CD14-positive monocyte (primary cell): Measurements from ENCODE around the gene LDB3. TPM values are rescaled to one million over a fixed set of nuclear protein-coding genes. Genes with fewer than 3 reads are reported as not detected.

Experiments
- DNase-seq, 3 donors: peaks; one replicate each; pipeline ENCODE4 v3.0.0-alpha.2; 2011 to 2022
- H2AFZ ChIP-seq: 2 replicates; pipeline ENCODE4 v1.6.0; 2012; ENCODE audit warnings: mild to moderate bottlenecking, low read depth, low read length, inconsistent platforms; ENCODE audit not compliant: insufficient read depth, poor library complexity, severe bottlenecking
- H3K27ac ChIP-seq, 2 donors: 1 replicate in 1 of 2; 2 replicates in 1 of 2; pipeline ENCODE4 v1.5.1; 2012 to 2013; ENCODE audit warnings: low read length in 2 of 2, control low read depth in 1 of 2, inconsistent platforms in 1 of 2, low read depth in 1 of 2, mild to moderate bottlenecking in 1 of 2
- H3K27me3 ChIP-seq, 2 donors: one replicate each; pipeline versions ENCODE4 v1.6.0 to v1.6.1; 2011 to 2013; ENCODE audit warnings: low read length in 2 of 2; ENCODE audit not compliant: control insufficient read depth in 2 of 2, insufficient read depth in 2 of 2
- H3K36me3 ChIP-seq, 2 donors: replicated peaks in 1 of 2; 1 replicate in 1 of 2; 2 replicates in 1 of 2; pipeline versions ENCODE4 v1.5.1 to v1.6.1; 2012 to 2013; ENCODE audit warnings: low read length in 2 of 2, control low read depth in 1 of 2, inconsistent platforms in 1 of 2, mild to moderate bottlenecking in 1 of 2; ENCODE audit not compliant: insufficient read depth in 2 of 2, control insufficient read depth in 1 of 2
- H3K4me1 ChIP-seq, 2 donors: 1 replicate in 1 of 2; 2 replicates in 1 of 2; pipeline versions ENCODE4 v1.5.1 to v1.6.1; 2012 to 2013; ENCODE audit warnings: low read length in 2 of 2, control low read depth in 1 of 2, inconsistent platforms in 1 of 2, mild to moderate bottlenecking in 1 of 2, moderate library complexity in 1 of 2; ENCODE audit not compliant: insufficient read depth in 2 of 2, control insufficient read depth in 1 of 2
- H3K4me2 ChIP-seq: replicated peaks from 2 replicates; pipeline ENCODE3; 2012; ENCODE audit warnings: low read length, moderate library complexity, mild to moderate bottlenecking; ENCODE audit not compliant: poor library complexity, severe bottlenecking; ENCODE audit errors: extremely low read depth
- H3K4me3 ChIP-seq, 3 experiments: fragments of 200-600 bp in 1 of 3; sonication (generic) in 1 of 3; replicated peaks in 1 of 3; 1 replicate in 2 of 3; 2 replicates in 1 of 3; pipeline ENCODE4 v1.5.1; 2011 to 2013; ENCODE audit warnings: low read length in 3 of 3, mild to moderate bottlenecking in 3 of 3, control low read depth in 2 of 3, low read depth in 2 of 3, inconsistent platforms in 1 of 3, moderate library complexity in 1 of 3
- H3K79me2 ChIP-seq: 2 replicates; pipeline ENCODE4 v1.6.0; 2012; ENCODE audit warnings: mild to moderate bottlenecking, control low read depth, inconsistent platforms, low read length, moderate library complexity; ENCODE audit not compliant: insufficient read depth
- H3K9ac ChIP-seq: 2 replicates; pipeline ENCODE4 v1.6.0; 2017; ENCODE audit warnings: low read length, mild to moderate bottlenecking; ENCODE audit not compliant: insufficient read depth, poor library complexity, severe bottlenecking
- H3K9me3 ChIP-seq, 2 donors: replicated peaks in 1 of 2; 1 replicate in 1 of 2; 2 replicates in 1 of 2; pipeline versions ENCODE4 v1.5.1 to v1.6.1; 2012 to 2013; ENCODE audit warnings: low read length in 2 of 2, control low read depth in 1 of 2; ENCODE audit not compliant: control insufficient read depth in 1 of 2, insufficient read depth in 1 of 2
- H4K20me1 ChIP-seq: 2 replicates; pipeline ENCODE4 v1.6.0; 2012; ENCODE audit warnings: mild to moderate bottlenecking, low read length, control low read depth, moderate library complexity; ENCODE audit not compliant: insufficient read depth
- H3K27ac Mint-ChIP-seq, 7 donors: one replicate each; pipeline ENCODE4 v1.8.0; 2020; ENCODE audit warnings: mild to moderate bottlenecking in 7 of 7, mixed read lengths in 7 of 7, moderate library complexity in 6 of 7, inconsistent platforms in 2 of 7
- H3K27me3 Mint-ChIP-seq, 3 donors: one replicate each; pipeline ENCODE4 v1.8.0; 2021 to 2022; ENCODE audit warnings: low read depth in 3 of 3, mild to moderate bottlenecking in 3 of 3, mixed read lengths in 3 of 3, moderate library complexity in 3 of 3, inconsistent platforms in 1 of 3
- H3K36me3 Mint-ChIP-seq, 2 donors: one replicate each; pipeline ENCODE4 v1.8.0; 2020; ENCODE audit warnings: mixed read lengths in 2 of 2, inconsistent platforms in 1 of 2, mild to moderate bottlenecking in 1 of 2
- H3K4me1 Mint-ChIP-seq: one replicate; pipeline ENCODE4 v1.8.0; 2020; ENCODE audit warnings: mild to moderate bottlenecking, mixed read lengths
- H3K4me3 Mint-ChIP-seq, 2 donors: one replicate each; pipeline ENCODE4 v1.8.0; 2020; ENCODE audit warnings: mild to moderate bottlenecking in 2 of 2, mixed read lengths in 2 of 2, moderate library complexity in 1 of 2
- H3K9me3 Mint-ChIP-seq, 7 donors: one replicate each; pipeline ENCODE4 v1.8.0; 2020 to 2022; ENCODE audit warnings: mixed read lengths in 7 of 7, mild to moderate bottlenecking in 6 of 7, moderate library complexity in 6 of 7, inconsistent platforms in 2 of 7
- WGBS: methylation state at CpG from one replicate; pipeline ENCODE4 v1.1.5; 2013; ENCODE audit warnings: missing lambda C conversion rate; ENCODE audit not compliant: insufficient coverage; 5-methylcytosine and 5-hydroxymethylcytosine counted together
- intact Hi-C, 2 donors: fragments of 100-400 bp; cut with micrococcal nuclease; formaldehyde crosslinking; loops; one replicate each; pipeline versions ENCODE4 v1.15.0 to v1.15.1; 2023
- polyA plus RNA-seq, 3 donors: library from polyadenylated mRNA; depleted of rRNA in 1 of 3; unstranded in 2 of 3; stranded (reverse) in 1 of 3; fragments of 300-500 nt in 2 of 3; fragments of >200 nt in 1 of 3; fragmentation: Illumina TruSeq in 2 of 3; gene quantifications; 1 replicate in 2 of 3; 2 replicates in 1 of 3; pipeline ENCODE4 v1.2.3, GENCODE V29; 2012 to 2021
- TF ChIP-seq, protein P1 (sequence below): fragments of 200-600 bp; IDR thresholded peaks from one replicate; pipeline ENCODE4 v1.8.0; 2022; ENCODE audit warnings: antibody characterized with exemption, mild to moderate bottlenecking

Gene LDB3
- polyA plus RNA-seq, 3 donors = not detected

DNA sequence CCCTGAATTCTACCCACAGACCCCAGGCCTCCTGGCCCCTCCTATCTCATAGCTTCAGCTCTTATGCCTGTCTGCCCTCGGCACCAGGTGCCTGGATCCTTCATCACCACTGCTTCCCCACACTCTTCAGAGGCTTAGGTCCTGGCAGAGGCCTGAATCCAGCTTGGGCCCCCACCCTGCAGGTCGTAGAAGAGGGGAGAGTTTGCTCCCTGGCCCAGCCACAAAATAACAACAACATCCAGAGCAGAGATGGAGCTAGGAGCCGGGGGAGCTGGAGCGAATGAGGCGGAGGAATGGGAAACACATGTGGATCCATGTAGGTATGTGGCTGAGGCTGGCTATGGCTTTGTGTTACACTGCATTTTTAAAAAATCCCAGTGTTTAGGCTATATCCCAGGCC, 21.8 kb upstream of the LDB3 start:
- H3K9me3 ChIP-seq = no peaks in the 10 kb centered on the region
- TF ChIP-seq, protein P1, sequence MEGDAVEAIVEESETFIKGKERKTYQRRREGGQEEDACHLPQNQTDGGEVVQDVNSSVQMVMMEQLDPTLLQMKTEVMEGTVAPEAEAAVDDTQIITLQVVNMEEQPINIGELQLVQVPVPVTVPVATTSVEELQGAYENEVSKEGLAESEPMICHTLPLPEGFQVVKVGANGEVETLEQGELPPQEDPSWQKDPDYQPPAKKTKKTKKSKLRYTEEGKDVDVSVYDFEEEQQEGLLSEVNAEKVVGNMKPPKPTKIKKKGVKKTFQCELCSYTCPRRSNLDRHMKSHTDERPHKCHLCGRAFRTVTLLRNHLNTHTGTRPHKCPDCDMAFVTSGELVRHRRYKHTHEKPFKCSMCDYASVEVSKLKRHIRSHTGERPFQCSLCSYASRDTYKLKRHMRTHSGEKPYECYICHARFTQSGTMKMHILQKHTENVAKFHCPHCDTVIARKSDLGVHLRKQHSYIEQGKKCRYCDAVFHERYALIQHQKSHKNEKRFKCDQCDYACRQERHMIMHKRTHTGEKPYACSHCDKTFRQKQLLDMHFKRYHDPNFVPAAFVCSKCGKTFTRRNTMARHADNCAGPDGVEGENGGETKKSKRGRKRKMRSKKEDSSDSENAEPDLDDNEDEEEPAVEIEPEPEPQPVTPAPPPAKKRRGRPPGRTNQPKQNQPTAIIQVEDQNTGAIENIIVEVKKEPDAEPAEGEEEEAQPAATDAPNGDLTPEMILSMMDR = no peak
- no peak overlapping the region for H2AFZ ChIP-seq
- no peaks in the 10 kb centered on the region for H3K36me3 Mint-ChIP-seq
- H3K27me3 ChIP-seq = no peaks in the 10 kb centered on the region
- H3K4me2 ChIP-seq = no peak overlapping the region
- no peaks in the 10 kb centered on the region for H3K36me3 ChIP-seq
- intact Hi-C loops = no loop called here
- no peak overlapping the region for H3K27ac Mint-ChIP-seq
- H3K9ac ChIP-seq = no peak overlapping the region
- no peak overlapping the region for H3K4me3 ChIP-seq
- H3K4me1 ChIP-seq = no peaks in the 10 kb centered on the region
- H3K27me3 Mint-ChIP-seq = peaks cover 1 to 5% (median 2%) of the 10 kb centered on the region in 3 donors
- H3K27ac ChIP-seq = no peak overlapping the region
- peaks cover 0 to 3% (median 2%) of the 10 kb centered on the region in 7 donors for H3K9me3 Mint-ChIP-seq
- no peaks in the 10 kb centered on the region for H3K4me1 Mint-ChIP-seq
- H3K79me2 ChIP-seq = no peaks in the 10 kb centered on the region
- no peak for DNase-seq
- 97% methylated on average over 4 of the region's 5 CpGs for WGBS
- no peak overlapping the region for H3K4me3 Mint-ChIP-seq
- H4K20me1 ChIP-seq = no peaks in the 10 kb centered on the region

DNA sequence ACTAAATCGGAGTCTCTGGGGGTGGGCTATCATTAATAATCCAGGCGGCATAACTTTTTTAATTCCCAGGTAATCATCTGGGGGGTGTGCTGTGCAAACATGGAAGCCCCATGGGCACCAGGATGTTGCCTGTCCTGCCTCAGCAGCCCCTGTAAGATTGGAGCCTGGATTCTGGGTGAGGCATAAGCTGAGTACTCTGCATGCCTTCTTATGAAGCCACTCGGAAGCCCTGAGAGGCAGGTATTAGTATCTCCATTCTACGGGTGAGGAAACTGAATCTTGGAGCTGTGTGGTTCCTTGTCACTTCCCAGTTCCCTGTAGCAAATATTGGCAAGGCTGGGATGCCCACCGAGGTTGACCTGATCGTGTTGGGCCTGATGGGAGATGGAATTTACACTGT, 21.4 kb upstream of the LDB3 start:
- Mint-ChIP-seq H3K4me1 (no peaks in the 10 kb centered on the region), H3K27me3 (peaks cover 1 to 2% (median 2%) of the 10 kb centered on the region in 3 donors), H3K36me3 (no peaks in the 10 kb centered on the region), H3K4me3 (no peak overlapping the region), H3K9me3 (no peaks in the 10 kb centered on the region), H3K27ac (no peak overlapping the region)
- no peak for DNase-seq
- Histone ChIP-seq H2AFZ (no peak overlapping the region), H3K9ac (no peak overlapping the region), H3K27me3 (no peaks in the 10 kb centered on the region), H3K79me2 (no peaks in the 10 kb centered on the region), H3K9me3 (no peaks in the 10 kb centered on the region), H3K36me3 (no peaks in the 10 kb centered on the region), H4K20me1 (no peaks in the 10 kb centered on the region), H3K4me2 (no peak overlapping the region), H3K27ac (no peak overlapping the region), H3K4me3 (no peak overlapping the region), H3K4me1 (no peaks in the 10 kb centered on the region)
- intact Hi-C loops = no loop called here
- TF ChIP-seq, protein P1 = no peak
- 92% methylated on average over 6 of the region's 6 CpGs for WGBS
